ENCODE data around the gene TCAP. TPM values are rescaled to one million over a fixed set of nuclear protein-coding genes. Genes with fewer than 3 reads are reported as not detected.

Gene TCAP
- polyA plus RNA-seq, 1 of the 3 experiments (the other 2 are of a cell fraction), result 0.43 TPM

- TF ChIP-seq ZBTB33 (IDR thresholded peaks at IDR 0.05; ENCODE audit: borderline replicate concordance, low read depth), result no peak
- no peak for TF ChIP-seq GABPA (IDR thresholded peaks at IDR 0.05; ENCODE audit: low read depth)
- no peak for TF ChIP-seq USF2 (IDR thresholded peaks at IDR 0.05; ENCODE audit: borderline replicate concordance, low read depth, low read length)
- no peak for TF ChIP-seq FOXJ3 (CRISPR knock-in tag; IDR thresholded peaks at IDR 0.05)
- peak; percentile 53; the same call in 1 of the 2 replicates for TF ChIP-seq RCOR1 (IDR thresholded peaks at IDR 0.05; ENCODE audit: low read length)
- TF ChIP-seq, protein P1, sequence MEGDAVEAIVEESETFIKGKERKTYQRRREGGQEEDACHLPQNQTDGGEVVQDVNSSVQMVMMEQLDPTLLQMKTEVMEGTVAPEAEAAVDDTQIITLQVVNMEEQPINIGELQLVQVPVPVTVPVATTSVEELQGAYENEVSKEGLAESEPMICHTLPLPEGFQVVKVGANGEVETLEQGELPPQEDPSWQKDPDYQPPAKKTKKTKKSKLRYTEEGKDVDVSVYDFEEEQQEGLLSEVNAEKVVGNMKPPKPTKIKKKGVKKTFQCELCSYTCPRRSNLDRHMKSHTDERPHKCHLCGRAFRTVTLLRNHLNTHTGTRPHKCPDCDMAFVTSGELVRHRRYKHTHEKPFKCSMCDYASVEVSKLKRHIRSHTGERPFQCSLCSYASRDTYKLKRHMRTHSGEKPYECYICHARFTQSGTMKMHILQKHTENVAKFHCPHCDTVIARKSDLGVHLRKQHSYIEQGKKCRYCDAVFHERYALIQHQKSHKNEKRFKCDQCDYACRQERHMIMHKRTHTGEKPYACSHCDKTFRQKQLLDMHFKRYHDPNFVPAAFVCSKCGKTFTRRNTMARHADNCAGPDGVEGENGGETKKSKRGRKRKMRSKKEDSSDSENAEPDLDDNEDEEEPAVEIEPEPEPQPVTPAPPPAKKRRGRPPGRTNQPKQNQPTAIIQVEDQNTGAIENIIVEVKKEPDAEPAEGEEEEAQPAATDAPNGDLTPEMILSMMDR (IDR thresholded peaks at IDR 0.05), result peak; percentile 99
- TF ChIP-seq TCF12 (IDR thresholded peaks at IDR 0.05), result no peak
These were observed 43.4 kb upstream of the TCAP start (continued) for GRCh38 chr17:39621523-39622379.

DNA sequence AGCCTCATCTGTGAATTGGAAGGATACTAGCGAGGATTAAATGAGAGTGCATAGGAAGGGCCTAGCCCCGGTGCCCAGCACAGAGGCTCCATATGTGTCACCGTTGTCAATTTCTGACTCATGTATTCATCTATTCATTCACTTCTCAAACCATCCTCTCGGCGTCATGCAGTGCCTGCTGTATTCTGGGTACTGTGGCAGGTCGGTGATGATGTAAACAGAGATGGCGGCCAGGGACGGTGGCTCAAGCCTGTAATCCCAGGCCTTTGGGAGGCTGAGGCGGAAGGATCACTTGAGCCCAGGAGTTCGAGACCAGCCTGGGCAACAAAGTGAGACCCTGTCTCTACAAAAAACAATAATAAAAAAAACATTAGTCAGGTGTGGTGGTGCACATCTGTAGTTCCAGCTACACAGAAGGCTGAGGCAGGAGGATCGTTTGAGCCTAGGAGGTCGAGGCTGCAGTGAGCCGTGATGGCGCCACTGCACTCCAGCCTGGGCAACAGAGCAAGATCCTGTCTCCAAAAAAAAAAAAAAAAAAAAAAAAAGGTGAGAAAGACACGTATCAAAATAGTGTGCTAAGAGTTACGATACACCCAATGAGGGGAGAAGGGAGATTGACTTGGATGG lies 42.7 kb upstream of the TCAP start:
- Histone ChIP-seq H3K79me2 (ENCODE audit: insufficient read depth) (no peaks in the 10 kb centered on the region), H3K36me3 (replicated peaks in 1 of 2; ENCODE audit: control insufficient read depth in 1 of 2, insufficient read depth in 2 of 2, low read length in 1 of 2) (no peaks in the 10 kb centered on the region), H2AFZ (ENCODE audit: low read depth) (no peak overlapping the region), H3K4me3 (ENCODE audit: low read depth in 2 of 2, low read length in 1 of 2) (peak overlapping the region in 1 of 2 experiments; percentile 51; a peak in 2 of 4 replicates), H3K27ac (ENCODE audit: low read depth in 2 of 2, low read length in 1 of 2) (no peak overlapping the region), H3K9ac (no peak overlapping the region), H3F3A (replicated peaks; ENCODE audit: insufficient read depth) (peaks cover 3% of the 10 kb centered on the region), H3K9me2 (no peaks in the 10 kb centered on the region), H3K9me3 (no peaks in the 10 kb centered on the region), H4K20me1 (ENCODE audit: insufficient read depth) (0 out of 2 replicates have a peak, but pooled peaks cover 4% of the 10 kb centered on the region), H3K4me1 (ENCODE audit: control insufficient read depth in 1 of 2, insufficient read depth in 2 of 2, low read depth in 1 of 2, low read length in 1 of 2) (peaks cover 0 to 14% of the 10 kb centered on the region in 2 experiments; a peak in 1 of 4 replicates), H3K4me2 (peak overlapping the region; percentile 66; the same call in 1 of the 2 replicates), H3K27me3 (ENCODE audit: insufficient read depth) (peaks cover 13% of the 10 kb centered on the region)
- WGBS (ENCODE audit: low lambda C conversion rate), result 58% methylated on average over 16 of the region's 16 CpGs
- POLR2A ChIA-PET, result no interaction called here
- no peak for DNase-seq
- no peak for TF ChIP-seq MEF2A (IDR thresholded peaks at IDR 0.05; ENCODE audit: borderline replicate concordance, low read depth)
- TF ChIP-seq NFIC (IDR thresholded peaks at IDR 0.05; ENCODE audit: borderline replicate concordance), result no peak
- TF ChIP-seq FOXJ3 (CRISPR knock-in tag; IDR thresholded peaks at IDR 0.05), result no peak
- no peak for TF ChIP-seq TAF1 (IDR thresholded peaks at IDR 0.05; ENCODE audit: borderline replicate concordance, low read depth, low read length)
- TF ChIP-seq IRF3 (IDR thresholded peaks at IDR 0.05; ENCODE audit: low read depth, low read length), result no peak
- TF ChIP-seq, protein P2, sequence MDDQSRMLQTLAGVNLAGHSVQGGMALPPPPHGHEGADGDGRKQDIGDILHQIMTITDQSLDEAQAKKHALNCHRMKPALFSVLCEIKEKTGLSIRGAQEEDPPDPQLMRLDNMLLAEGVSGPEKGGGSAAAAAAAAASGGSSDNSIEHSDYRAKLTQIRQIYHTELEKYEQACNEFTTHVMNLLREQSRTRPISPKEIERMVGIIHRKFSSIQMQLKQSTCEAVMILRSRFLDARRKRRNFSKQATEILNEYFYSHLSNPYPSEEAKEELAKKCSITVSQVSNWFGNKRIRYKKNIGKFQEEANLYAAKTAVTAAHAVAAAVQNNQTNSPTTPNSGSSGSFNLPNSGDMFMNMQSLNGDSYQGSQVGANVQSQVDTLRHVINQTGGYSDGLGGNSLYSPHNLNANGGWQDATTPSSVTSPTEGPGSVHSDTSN (IDR thresholded peaks at IDR 0.05), result no peak
- no peak for TF ChIP-seq POLR2AphosphoS5 (IDR thresholded peaks at IDR 0.05; ENCODE audit: low read depth, low read length)
- TF ChIP-seq GATA2 (CRISPR knock-in tag; IDR thresholded peaks at IDR 0.05), result no peak
- TF ChIP-seq, protein P3, sequence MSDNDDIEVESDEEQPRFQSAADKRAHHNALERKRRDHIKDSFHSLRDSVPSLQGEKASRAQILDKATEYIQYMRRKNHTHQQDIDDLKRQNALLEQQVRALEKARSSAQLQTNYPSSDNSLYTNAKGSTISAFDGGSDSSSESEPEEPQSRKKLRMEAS (IDR thresholded peaks at IDR 0.05; ENCODE audit: low read depth), result no peak
- no peak for TF ChIP-seq YY1 (IDR thresholded peaks at IDR 0.05; ENCODE audit: low read depth)
- no peak for TF ChIP-seq RCOR1 (IDR thresholded peaks at IDR 0.05; ENCODE audit: low read length)
- no peak for TF ChIP-seq SIN3A (IDR thresholded peaks at IDR 0.05; ENCODE audit: borderline replicate concordance, low read depth, low read length)
- CTCF ChIA-PET, result interaction anchor here (0.6 to 14.5 kb wide), 52 partner anchors 7 to 469 kb away, joined by 3 to 483 read pairs (median 6); partner anchors contain the start of genes CDK12, MIEN1, NEUROD2 and PNMT

All from SK-N-SH (cell line).